T-cell (primary cell): ENCODE results near the gene MIOX. TPM values are rescaled to one million over a fixed set of nuclear protein-coding genes. Genes with fewer than 3 reads are reported as not detected.
"Not testable (repeated sequence)": the region's sequence is repeated elsewhere in the genome, so short reads cannot be mapped to it uniquely, and the experiment has no call there.

ENCODE experiments used
- ATAC-seq, 4 experiments: fragments of 200-7000 bp in 3 of 4; fragments of 150-1000 bp in 1 of 4; cut with Tn5 transposase; replicated peaks in 1 of 4; 1 replicate in 3 of 4; 2 replicates in 1 of 4; pipeline ENCODE4 v1.10.0; 2021; ENCODE audit warnings: moderate library complexity in 3 of 4, mild to moderate bottlenecking in 2 of 4, moderate number of reproducible peaks in 1 of 4
- CTCF ChIA-PET, 2 donors: fragments of 300-600 bp; sonication (Branson Sonifier 250); formaldehyde crosslinking; loops; one replicate each; lab custom pipeline; 2022; ENCODE audit warnings: antibody characterized with exemption in 2 of 2; lab: Charles Lee
- POLR2A ChIA-PET, 2 donors: fragments of 300-600 bp; sonication (Branson Sonifier 250); formaldehyde crosslinking; loops; one replicate each; lab custom pipeline; 2022; ENCODE audit warnings: antibody characterized with exemption in 2 of 2; lab: Charles Lee
- DNase-seq, 35 experiments: peaks; one replicate each; pipeline versions ENCODE4 v3.0.0 to v3.0.0-alpha.2; 2013 to 2023
- H3K27ac ChIP-seq: one replicate; pipeline ENCODE4 v1.5.1; 2013; ENCODE audit warnings: low read length
- H3K27me3 ChIP-seq, 2 experiments: replicated peaks in 1 of 2; 1 replicate in 1 of 2; 2 replicates in 1 of 2; pipeline versions ENCODE4 v1.6.1 to v1.7.0; 2013; ENCODE audit warnings: low read length in 1 of 2, mixed read lengths in 1 of 2; ENCODE audit not compliant: control insufficient read depth in 2 of 2, insufficient read depth in 2 of 2; ENCODE audit errors: extremely low read depth in 1 of 2
- H3K36me3 ChIP-seq, 2 donors: 1 replicate in 1 of 2; 2 replicates in 1 of 2; pipeline versions ENCODE4 v1.6.1 to v1.7.0; 2013; ENCODE audit warnings: low read length in 1 of 2; ENCODE audit not compliant: control insufficient read depth in 2 of 2, insufficient read depth in 1 of 2; ENCODE audit errors: extremely low read depth in 1 of 2
- H3K4me1 ChIP-seq, 2 experiments: 1 replicate in 1 of 2; 2 replicates in 1 of 2; pipeline versions ENCODE4 v1.6.1 to v1.7.0; 2013; ENCODE audit warnings: low read length in 2 of 2, mixed read lengths in 1 of 2; ENCODE audit not compliant: insufficient read depth in 2 of 2, control insufficient read depth in 1 of 2; ENCODE audit errors: extremely low read depth in 1 of 2
- H3K4me3 ChIP-seq, 2 donors: 1 replicate in 1 of 2; 2 replicates in 1 of 2; pipeline versions ENCODE4 v1.5.1 to v1.7.0; 2013; ENCODE audit warnings: mild to moderate bottlenecking in 2 of 2, low read length in 1 of 2, moderate library complexity in 1 of 2; ENCODE audit not compliant: control insufficient read depth in 1 of 2; ENCODE audit errors: extremely low read depth in 1 of 2
- H3K9me3 ChIP-seq: 2 replicates; pipeline ENCODE4 v1.7.0; 2013
- H3K27ac Mint-ChIP-seq, 2 donors: one replicate each; pipeline ENCODE4 v1.8.0; 2020 to 2021; ENCODE audit warnings: mild to moderate bottlenecking in 2 of 2, mixed read lengths in 2 of 2
- H3K27me3 Mint-ChIP-seq, 2 donors: one replicate each; pipeline ENCODE4 v1.8.0; 2021 to 2022; ENCODE audit warnings: mixed read lengths in 2 of 2
- H3K36me3 Mint-ChIP-seq: one replicate; pipeline ENCODE4 v1.8.0; 2021; ENCODE audit warnings: mixed read lengths
- H3K4me1 Mint-ChIP-seq, 3 donors: one replicate each; pipeline ENCODE4 v1.8.0; 2020 to 2022; ENCODE audit warnings: mixed read lengths in 3 of 3, mild to moderate bottlenecking in 1 of 3
- H3K4me3 Mint-ChIP-seq, 3 donors: one replicate each; pipeline ENCODE4 v1.8.0; 2020 to 2022; ENCODE audit warnings: mild to moderate bottlenecking in 3 of 3, mixed read lengths in 3 of 3, moderate library complexity in 3 of 3
- H3K9me3 Mint-ChIP-seq, 3 donors: one replicate each; pipeline ENCODE4 v1.8.0; 2020 to 2022; ENCODE audit warnings: mixed read lengths in 3 of 3
- WGBS: methylation state at CpG from one replicate; pipeline ENCODE4 v1.1.5; 2013; ENCODE audit warnings: missing lambda C conversion rate; ENCODE audit not compliant: insufficient coverage; 5-methylcytosine and 5-hydroxymethylcytosine counted together
- total RNA-seq, 35 experiments: library from RNA in 6 of 35; stranded (reverse) in 6 of 35; fragments of 120-200 nt in 1 of 35; gene quantifications; one replicate each; pipeline versions ENCODE4 v1.2.1 to v1.2.4 and lab custom pipeline; 2013 to 2026

Gene MIOX
- total RNA-seq, 5 donors from 2014 or later (not counting 1 experiment from before 2014, with no cell fraction given), result 0.36 to 0.70 (median 0.54) TPM; not detected in 1

DNA sequence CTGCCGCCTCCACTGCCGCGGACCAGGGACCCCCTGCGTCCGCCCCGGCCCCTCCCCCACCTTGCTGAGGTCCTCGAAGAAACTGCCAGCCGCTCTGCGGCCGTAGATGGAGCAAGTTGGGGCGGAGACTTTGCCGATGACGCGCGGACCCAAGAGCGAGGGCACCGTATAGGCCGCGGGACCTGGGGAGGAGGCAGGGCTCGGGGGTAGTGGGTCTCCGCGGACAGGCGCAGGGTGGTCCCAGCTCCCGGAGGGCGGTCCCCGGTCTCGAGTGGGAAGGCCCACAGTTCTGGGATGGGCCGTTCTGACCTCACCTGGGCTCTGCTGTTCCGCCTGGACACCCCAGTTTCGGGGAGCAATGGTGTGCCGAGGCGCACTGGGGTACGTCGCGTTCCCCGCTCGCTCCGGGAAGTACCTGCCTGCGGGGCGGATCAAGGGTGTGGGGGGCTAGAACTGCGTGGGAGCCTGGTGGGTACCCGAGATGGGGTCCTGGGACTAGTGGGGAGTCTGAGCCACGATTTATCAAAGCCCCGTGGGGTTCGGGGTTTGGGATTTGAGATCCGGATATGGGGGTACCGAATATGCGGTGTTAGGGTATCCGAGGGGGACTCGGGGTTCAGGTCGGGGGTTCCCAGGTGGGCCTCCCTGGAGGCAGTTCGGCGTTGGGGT is 44.4 kb downstream of the MIOX start:
- peak in 34 of 35 experiments; percentile 49 to 84 (median 70) for DNase-seq
- Mint-ChIP-seq H3K27me3 (no peaks in the 10 kb centered on the region), H3K36me3 (no peaks in the 10 kb centered on the region), H3K4me3 (peak overlapping the region; percentile 84 to 89 (median 86)), H3K4me1 (peaks cover 38 to 50% (median 48%) of the 10 kb centered on the region in 3 donors), H3K9me3 (no peaks in the 10 kb centered on the region), H3K27ac (peak overlapping the region; percentile 95)
- ATAC-seq, result peak; percentile 35 to 45 (median 39)
- under 1% methylated on average over 44 of the region's 53 CpGs for whole genome bisulfite sequencing
- no peaks in the 10 kb centered on the region for H3K36me3 ChIP-seq
- POLR2A ChIA-PET, result no interaction called here
- peak overlapping the region; percentile 39 to 91 for H3K4me3 ChIP-seq
- CTCF ChIA-PET, result no interaction called here
- peaks cover 12 to 57% of the 10 kb centered on the region in 2 experiments for H3K4me1 ChIP-seq
- peaks cover 0 to 4% of the 10 kb centered on the region in 2 experiments for H3K27me3 ChIP-seq
- H3K9me3 ChIP-seq, result no peaks in the 10 kb centered on the region
- H3K27ac ChIP-seq, result peak overlapping the region; percentile 97

DNA sequence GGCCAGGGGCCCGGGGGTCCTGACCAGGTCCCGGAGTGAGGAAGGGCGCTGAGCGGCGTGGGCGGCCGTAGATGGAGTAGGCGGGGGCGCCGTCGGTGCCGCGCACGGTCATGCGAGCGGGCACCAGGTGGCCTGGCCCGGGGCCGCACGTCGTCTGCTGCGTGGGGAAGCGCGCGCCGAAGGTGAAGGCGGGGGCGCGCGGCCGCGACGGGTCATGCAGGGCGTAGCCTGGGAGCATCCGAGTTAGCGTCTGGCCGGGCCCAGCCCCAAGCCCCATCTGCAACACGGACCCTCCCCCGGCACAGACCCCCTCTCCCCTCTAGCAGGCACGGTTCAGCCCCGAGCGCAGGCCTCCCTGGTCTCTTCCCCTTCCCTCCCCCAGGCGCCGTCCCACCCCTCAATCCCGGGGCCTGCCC is 44.9 kb downstream of the MIOX start:
- peak in 27 of 35 experiments; percentile 35 to 76 (median 54) for DNase-seq
- H3K36me3 Mint-ChIP-seq, result no peaks in the 10 kb centered on the region
- H3K9me3 ChIP-seq, result no peaks in the 10 kb centered on the region
- ATAC-seq, result peak; percentile 42 to 47 (median 44)
- ChIA-PET CTCF (no interaction called here), POLR2A (no interaction called here)
- H3K36me3 ChIP-seq, result no peaks in the 10 kb centered on the region
- H3K4me1 ChIP-seq, result peaks cover 12 to 56% of the 10 kb centered on the region in 2 experiments
- peaks cover 0 to 4% of the 10 kb centered on the region in 2 experiments for H3K27me3 ChIP-seq
- peak overlapping the region; percentile 84 to 89 (median 86) for H3K4me3 Mint-ChIP-seq
- H3K27me3 Mint-ChIP-seq, result no peaks in the 10 kb centered on the region
- no peaks in the 10 kb centered on the region for H3K9me3 Mint-ChIP-seq
- peak overlapping the region; percentile 95 for H3K27ac Mint-ChIP-seq
- peaks cover 38 to 51% (median 50%) of the 10 kb centered on the region in 3 donors for H3K4me1 Mint-ChIP-seq
- peak overlapping the region; percentile 39 to 91 for H3K4me3 ChIP-seq
- under 1% methylated on average over 43 of the region's 44 CpGs for WGBS
- peak overlapping the region; percentile 97 for H3K27ac ChIP-seq

DNA sequence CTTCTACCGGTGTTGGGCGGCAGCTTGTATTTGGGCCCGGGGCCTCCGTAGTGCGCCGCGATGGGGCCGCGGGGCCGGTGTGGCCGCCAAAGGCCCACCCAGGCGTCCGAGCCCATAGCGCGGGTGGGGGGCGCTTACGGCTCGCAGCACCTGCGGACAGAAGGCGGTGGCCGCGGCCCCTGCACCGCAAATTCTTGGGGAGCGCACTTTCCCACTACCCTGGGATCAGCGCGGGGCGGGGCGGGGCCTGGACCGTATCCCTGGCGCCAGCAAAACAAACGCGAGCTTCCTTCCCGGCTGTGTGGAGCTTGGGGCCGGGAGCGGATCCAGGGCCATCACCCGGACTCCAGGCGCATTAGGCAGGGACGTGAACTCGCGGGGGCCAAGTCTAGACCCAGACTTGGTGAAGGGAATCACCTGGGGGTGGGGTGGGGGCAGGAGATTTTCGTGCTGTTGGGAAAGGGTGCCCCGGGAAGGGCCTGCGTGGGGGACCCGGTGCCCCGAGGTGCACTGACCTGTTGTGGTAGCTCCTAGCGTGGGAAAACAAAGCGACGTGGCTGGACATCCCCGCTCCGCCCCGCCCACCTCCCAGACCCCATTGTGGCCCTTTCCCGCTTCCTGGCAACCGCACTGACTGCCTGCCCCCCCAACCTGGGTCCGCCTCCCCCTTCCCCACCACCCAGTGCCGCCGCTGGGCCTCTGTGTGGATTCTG is 45.5 kb downstream of the MIOX start:
- H3K9me3 ChIP-seq, result no peaks in the 10 kb centered on the region
- no peaks in the 10 kb centered on the region for H3K36me3 ChIP-seq
- no peaks in the 10 kb centered on the region for H3K27me3 Mint-ChIP-seq
- H3K4me3 Mint-ChIP-seq, result peak overlapping the region; percentile 84 to 89 (median 86)
- H3K4me1 ChIP-seq, result peaks cover 12 to 50% of the 10 kb centered on the region in 2 experiments
- H3K4me1 Mint-ChIP-seq, result peaks cover 33 to 49% (median 44%) of the 10 kb centered on the region in 3 donors
- 3% methylated on average over 38 of the region's 56 CpGs for WGBS
- peak overlapping the region; percentile 89 to 95 for H3K27ac Mint-ChIP-seq
- H3K27ac ChIP-seq, result peak overlapping the region; percentile 97
- ChIA-PET CTCF (interaction anchor here in 1 of 2 donors (1.2 kb wide), 1 partner anchor 31 kb away, joined by 3 read pairs; no protein-coding TSS in a partner anchor), POLR2A (no interaction called here)
- DNase-seq, result no peak
- H3K36me3 Mint-ChIP-seq, result no peaks in the 10 kb centered on the region
- no peak for ATAC-seq
- peak overlapping the region in 1 of 2 donors; percentile 91 for H3K4me3 ChIP-seq
- peaks cover 0 to 4% of the 10 kb centered on the region in 2 experiments for H3K27me3 ChIP-seq
- no peaks in the 10 kb centered on the region for H3K9me3 Mint-ChIP-seq

DNA sequence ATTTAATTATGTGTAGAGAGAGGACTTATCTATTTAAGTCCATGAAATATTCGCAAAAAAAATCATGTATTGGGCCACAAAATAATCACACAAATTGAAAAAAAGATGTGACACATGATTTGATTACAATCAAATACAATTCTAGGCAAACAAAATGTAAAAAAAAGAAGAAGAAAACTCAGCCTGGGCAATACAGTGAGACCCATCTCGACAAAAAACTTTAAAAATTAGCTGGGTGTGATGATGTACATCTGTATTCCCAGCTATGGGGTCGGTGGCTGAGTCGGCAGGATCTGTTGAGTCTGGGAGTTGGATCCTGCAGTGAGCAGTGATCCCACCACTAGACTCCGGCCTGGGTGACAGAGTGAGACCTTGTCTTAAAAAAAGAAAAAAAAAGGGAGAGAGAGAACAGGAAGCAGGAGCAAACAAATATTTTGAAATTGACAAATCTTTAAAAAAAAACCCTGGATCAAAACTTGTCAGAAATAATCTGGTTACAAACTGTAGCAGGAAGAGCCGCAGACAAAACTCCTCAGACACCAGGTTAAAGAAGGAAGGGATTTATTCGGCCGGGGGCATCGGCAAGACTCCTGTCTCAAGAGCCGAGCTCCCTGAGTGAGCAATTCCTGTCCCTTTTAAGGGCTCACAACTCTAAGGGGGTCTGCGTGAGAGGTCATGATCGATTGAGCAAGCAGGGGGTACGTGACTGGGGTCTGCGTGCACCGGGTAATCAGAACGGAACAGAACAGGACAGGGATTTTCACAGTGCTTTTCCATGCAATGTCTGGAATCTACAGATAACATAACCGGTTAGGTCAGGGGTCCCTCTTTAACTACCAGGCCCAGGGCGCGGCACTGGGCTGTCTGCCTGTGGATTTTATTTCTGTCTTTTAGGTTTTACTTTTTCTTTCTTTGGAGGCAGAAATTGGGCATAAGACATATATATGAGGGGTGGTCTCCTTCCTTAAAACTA is 46.5 kb downstream of the MIOX start:
- Histone ChIP-seq H3K36me3 (no peaks in the 10 kb centered on the region), H3K9me3 (no peaks in the 10 kb centered on the region), H3K27me3 (peaks cover 0 to 4% of the 10 kb centered on the region in 2 experiments), H3K4me1 (peaks cover 12 to 42% of the 10 kb centered on the region in 2 experiments), H3K27ac (no peak overlapping the region), H3K4me3 (no peak overlapping the region)
- Mint-ChIP-seq H3K9me3 (no peaks in the 10 kb centered on the region), H3K4me1 (peaks cover 29 to 45% (median 40%) of the 10 kb centered on the region in 3 donors), H3K36me3 (no peaks in the 10 kb centered on the region), H3K4me3 (peak overlapping the region; percentile 67 to 86 (median 74)), H3K27ac (peak overlapping the region; percentile 89 to 92), H3K27me3 (no peaks in the 10 kb centered on the region)
- no peak for DNase-seq
- WGBS, result 96% methylated on average over 8 of the region's 19 CpGs
- POLR2A ChIA-PET, result no interaction called here
- no peak for ATAC-seq
- CTCF ChIA-PET, result interaction anchor here in 1 of 2 donors (1.2 kb wide), 1 partner anchor 30 kb away, joined by 3 read pairs; no protein-coding TSS in a partner anchor

DNA sequence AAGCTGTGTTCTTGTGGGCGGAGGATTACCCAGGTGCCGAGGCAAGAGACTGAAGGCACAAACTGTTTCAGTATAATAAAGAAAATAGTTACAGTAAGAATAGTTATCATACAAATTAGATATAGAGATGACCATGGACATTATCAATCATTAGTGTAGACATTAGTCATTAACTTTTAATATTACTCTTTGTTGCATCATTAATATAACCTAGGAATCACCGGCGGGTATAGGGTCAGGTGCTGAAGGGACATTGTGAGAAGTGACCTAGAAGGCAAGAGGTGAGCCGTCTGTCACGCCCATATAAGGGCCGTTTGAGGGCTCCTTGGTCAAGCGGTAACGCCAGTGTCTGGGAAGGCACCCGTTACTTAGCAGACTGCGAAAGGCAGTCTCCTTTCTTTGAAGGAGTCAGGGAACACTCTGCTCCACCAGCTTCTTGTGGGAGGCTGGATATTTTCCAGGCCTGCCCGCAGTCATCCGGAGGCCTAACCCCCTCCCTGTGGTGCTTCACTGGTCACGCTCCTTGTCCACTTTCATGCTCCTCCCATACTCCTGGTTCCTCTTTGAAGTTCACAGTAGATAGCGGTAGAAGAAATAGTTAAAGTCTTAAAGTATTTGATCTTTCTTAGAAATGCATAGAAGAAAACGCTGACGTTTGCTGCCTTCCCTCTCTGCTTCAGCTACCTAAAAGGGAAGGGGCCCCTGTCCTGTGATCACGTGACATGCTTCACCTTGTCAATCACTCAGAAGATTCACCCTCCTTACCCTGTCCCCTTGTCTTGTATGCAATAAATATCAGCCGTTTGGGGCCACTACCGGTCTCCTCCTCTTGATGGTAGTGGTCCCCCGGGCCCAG is 47.4 kb downstream of the MIOX start:
- H3K9me3 ChIP-seq, H3K27ac ChIP-seq, H3K36me3 Mint-ChIP-seq, ATAC-seq, H3K4me3 ChIP-seq, H3K9me3 Mint-ChIP-seq, H3K27me3 ChIP-seq, H3K27me3 Mint-ChIP-seq, H3K36me3 ChIP-seq, DNase-seq, CTCF ChIA-PET: not testable (repeated sequence)
- 90% methylated on average over 8 of the region's 21 CpGs for WGBS
- H3K4me1 ChIP-seq, result peaks cover 12 to 42% of the 10 kb centered on the region in 2 experiments
- H3K4me1 Mint-ChIP-seq, result peaks cover 29 to 43% (median 36%) of the 10 kb centered on the region in 3 donors
- peak overlapping the region; percentile 75 to 92 for H3K27ac Mint-ChIP-seq
- POLR2A ChIA-PET, result interaction anchor here in 1 of 2 donors (0.7 kb wide), 1 partner anchor 48 kb away, joined by 6 read pairs; no protein-coding TSS in a partner anchor
- H3K4me3 Mint-ChIP-seq, result peak overlapping the region; percentile 13 to 38 (median 34)
